ENCODE measurements around the gene SLC16A1. TPM values are rescaled to one million over a fixed set of nuclear protein-coding genes. Genes with fewer than 3 reads are reported as not detected.
"Not testable (repeated sequence)": the region's sequence is repeated elsewhere in the genome, so short reads cannot be mapped to it uniquely, and the experiment has no call there.

SLC16A1 gene
- total and polyA plus RNA-seq, 7 experiments from 2014 or later: 8.7 to 43.6 (median 12.5) TPM

- H3K27ac ChIP-seq (ENCODE audit: low read depth, low read length); H3K4me3 ChIP-seq (ENCODE audit: low read length); H3K27me3 ChIP-seq (ENCODE audit: control insufficient read depth in 2 of 2, insufficient read depth in 2 of 2, low read length in 2 of 2); intact Hi-C loops (cut with micrococcal nuclease); DNase-seq; ATAC-seq; H3K27ac Mint-ChIP-seq; H3K4me1 ChIP-seq (ENCODE audit: control insufficient read depth in 2 of 2, insufficient read depth in 2 of 2, low read length in 2 of 2); H3K9me3 ChIP-seq (ENCODE audit: control insufficient read depth in 2 of 3, low read length in 3 of 3); H3K9me3 Mint-ChIP-seq; POLR2A ChIA-PET; H3K4me3 Mint-ChIP-seq; H3K27me3 Mint-ChIP-seq; H3K36me3 ChIP-seq (ENCODE audit: control insufficient read depth in 2 of 3, insufficient read depth in 3 of 3, low read length in 3 of 3); H3K4me1 Mint-ChIP-seq: not testable (repeated sequence)
- peaks cover 0 to 36% (median 19%) of the 10 kb centered on the region in 5 donors for H3K36me3 Mint-ChIP-seq
- CTCF ChIA-PET: interaction anchor here (0.6 kb wide), 1 partner anchor 12 kb away, joined by 3 read pairs; no protein-coding TSS in a partner anchor
Measured at GRCh38 chr1:112995021-112995420, 39.0 kb upstream of the SLC16A1 start.

- Histone ChIP-seq H3K9me3 (ENCODE audit: control insufficient read depth in 2 of 3, low read length in 3 of 3) (no peaks in the 10 kb centered on the region), H3K36me3 (ENCODE audit: control insufficient read depth in 2 of 3, insufficient read depth in 3 of 3, low read length in 3 of 3) (peaks cover 0 to 2% (median 0%) of the 10 kb centered on the region in 3 experiments), H3K27me3 (ENCODE audit: control insufficient read depth in 2 of 2, insufficient read depth in 2 of 2, low read length in 2 of 2) (no peaks in the 10 kb centered on the region), H3K4me1 (ENCODE audit: control insufficient read depth in 2 of 2, insufficient read depth in 2 of 2, low read length in 2 of 2) (no peaks in the 10 kb centered on the region), H3K4me3 (ENCODE audit: low read length) (no peak overlapping the region), H3K27ac (ENCODE audit: low read depth, low read length) (no peak overlapping the region)
- intact Hi-C loops (cut with micrococcal nuclease): no loop called here
- H3K27me3 Mint-ChIP-seq: no peaks in the 10 kb centered on the region
- H3K36me3 Mint-ChIP-seq: peaks cover 0 to 20% (median 11%) of the 10 kb centered on the region in 5 donors
- peaks cover 0 to 4% (median 0%) of the 10 kb centered on the region in 7 donors for H3K4me1 Mint-ChIP-seq
- no peak overlapping the region for H3K4me3 Mint-ChIP-seq
- DNase-seq (no peak), ATAC-seq (no peak)
- POLR2A ChIA-PET: no interaction called here
- H3K9me3 Mint-ChIP-seq: no peaks in the 10 kb centered on the region
- CTCF ChIA-PET: no interaction called here
- no peak overlapping the region for H3K27ac Mint-ChIP-seq
Measured at GRCh38 chr1:112992780-112993179, 36.8 kb upstream of the SLC16A1 start.

- Mint-ChIP-seq H3K4me3 (no peak overlapping the region), H3K9me3 (no peaks in the 10 kb centered on the region), H3K36me3 (peaks cover 0 to 14% (median 8%) of the 10 kb centered on the region in 5 donors), H3K27me3 (no peaks in the 10 kb centered on the region), H3K4me1 (peaks cover 0 to 4% (median 0%) of the 10 kb centered on the region in 7 donors), H3K27ac (no peak overlapping the region)
- ChIA-PET CTCF (no interaction called here), POLR2A (no interaction called here)
- intact Hi-C loops (cut with micrococcal nuclease): no loop called here
- H3K36me3 ChIP-seq (ENCODE audit: control insufficient read depth in 2 of 3, insufficient read depth in 3 of 3, low read length in 3 of 3): no peaks in the 10 kb centered on the region
- no peaks in the 10 kb centered on the region for H3K27me3 ChIP-seq (ENCODE audit: control insufficient read depth in 2 of 2, insufficient read depth in 2 of 2, low read length in 2 of 2)
- H3K9me3 ChIP-seq (ENCODE audit: control insufficient read depth in 2 of 3, low read length in 3 of 3): no peaks in the 10 kb centered on the region
- H3K27ac ChIP-seq (ENCODE audit: low read depth, low read length): no peak overlapping the region
- DNase-seq (no peak), ATAC-seq (no peak)
- no peak overlapping the region for H3K4me3 ChIP-seq (ENCODE audit: low read length)
- H3K4me1 ChIP-seq (ENCODE audit: control insufficient read depth in 2 of 2, insufficient read depth in 2 of 2, low read length in 2 of 2): no peaks in the 10 kb centered on the region
Measured at GRCh38 chr1:112991402-112992120, 35.6 kb upstream of the SLC16A1 start.

GRCh38 chr1:112990271-112990670, 34.3 kb upstream of the SLC16A1 start:
- ChIA-PET POLR2A (no interaction called here), CTCF (no interaction called here)
- Histone ChIP-seq H3K27ac (ENCODE audit: low read depth, low read length) (no peak overlapping the region), H3K4me3 (ENCODE audit: low read length) (no peak overlapping the region), H3K9me3 (ENCODE audit: control insufficient read depth in 2 of 3, low read length in 3 of 3) (no peaks in the 10 kb centered on the region), H3K36me3 (ENCODE audit: control insufficient read depth in 2 of 3, insufficient read depth in 3 of 3, low read length in 3 of 3) (no peaks in the 10 kb centered on the region), H3K4me1 (ENCODE audit: control insufficient read depth in 2 of 2, insufficient read depth in 2 of 2, low read length in 2 of 2) (no peaks in the 10 kb centered on the region), H3K27me3 (ENCODE audit: control insufficient read depth in 2 of 2, insufficient read depth in 2 of 2, low read length in 2 of 2) (no peaks in the 10 kb centered on the region)
- DNase-seq (no peak), ATAC-seq (no peak)
- peaks cover 0 to 8% (median 3%) of the 10 kb centered on the region in 5 donors for H3K36me3 Mint-ChIP-seq
- peaks cover 0 to 4% (median 0%) of the 10 kb centered on the region in 7 donors for H3K4me1 Mint-ChIP-seq
- no peak overlapping the region for H3K4me3 Mint-ChIP-seq
- no peaks in the 10 kb centered on the region for H3K27me3 Mint-ChIP-seq
- intact Hi-C loops (cut with micrococcal nuclease): no loop called here
- H3K27ac Mint-ChIP-seq: no peak overlapping the region
- no peaks in the 10 kb centered on the region for H3K9me3 Mint-ChIP-seq

GRCh38 chr1:112988367-112988766, 32.4 kb upstream of the SLC16A1 start:
- Mint-ChIP-seq H3K4me3 (no peak overlapping the region), H3K4me1 (no peaks in the 10 kb centered on the region), H3K9me3 (no peaks in the 10 kb centered on the region), H3K36me3 (peaks cover 0 to 8% (median 6%) of the 10 kb centered on the region in 5 donors), H3K27me3 (no peaks in the 10 kb centered on the region), H3K27ac (no peak overlapping the region)
- ChIA-PET POLR2A (no interaction called here), CTCF (no interaction called here)
- no peak for DNase-seq
- Histone ChIP-seq H3K9me3 (ENCODE audit: control insufficient read depth in 2 of 3, low read length in 3 of 3) (no peaks in the 10 kb centered on the region), H3K4me3 (ENCODE audit: low read length) (no peak overlapping the region), H3K27ac (ENCODE audit: low read depth, low read length) (no peak overlapping the region), H3K36me3 (ENCODE audit: control insufficient read depth in 2 of 3, insufficient read depth in 3 of 3, low read length in 3 of 3) (no peaks in the 10 kb centered on the region), H3K4me1 (ENCODE audit: control insufficient read depth in 2 of 2, insufficient read depth in 2 of 2, low read length in 2 of 2) (no peaks in the 10 kb centered on the region), H3K27me3 (ENCODE audit: control insufficient read depth in 2 of 2, insufficient read depth in 2 of 2, low read length in 2 of 2) (no peaks in the 10 kb centered on the region)
- no peak for ATAC-seq
- intact Hi-C loops (cut with micrococcal nuclease): no loop called here

- CTCF ChIA-PET: no interaction called here
Measured at GRCh38 chr1:112985123-112985522, 29.1 kb upstream of the SLC16A1 start.

GRCh38 chr1:112983537-112984131, 27.6 kb upstream of the SLC16A1 start:
- intact Hi-C loops (cut with micrococcal nuclease): no loop called here

More at GRCh38 chr1:112985123-112985522, 29.1 kb upstream of the SLC16A1 start:
- H3K27ac Mint-ChIP-seq: no peak overlapping the region
- ATAC-seq (no peak), DNase-seq (no peak)
- no peaks in the 10 kb centered on the region for H3K4me1 ChIP-seq (ENCODE audit: control insufficient read depth in 2 of 2, insufficient read depth in 2 of 2, low read length in 2 of 2)
- no peaks in the 10 kb centered on the region for H3K9me3 ChIP-seq (ENCODE audit: control insufficient read depth in 2 of 3, low read length in 3 of 3)
- no peaks in the 10 kb centered on the region for H3K27me3 ChIP-seq (ENCODE audit: control insufficient read depth in 2 of 2, insufficient read depth in 2 of 2, low read length in 2 of 2)
- no peak overlapping the region for H3K4me3 ChIP-seq (ENCODE audit: low read length)
- H3K27me3 Mint-ChIP-seq: no peaks in the 10 kb centered on the region
- peaks cover 0 to 9% (median 6%) of the 10 kb centered on the region in 5 donors for H3K36me3 Mint-ChIP-seq
- H3K36me3 ChIP-seq (ENCODE audit: control insufficient read depth in 2 of 3, insufficient read depth in 3 of 3, low read length in 3 of 3): no peaks in the 10 kb centered on the region
- POLR2A ChIA-PET: no interaction called here
- intact Hi-C loops (cut with micrococcal nuclease): no loop called here
- no peaks in the 10 kb centered on the region for H3K4me1 Mint-ChIP-seq
- no peak overlapping the region for H3K27ac ChIP-seq (ENCODE audit: low read depth, low read length)
- no peak overlapping the region for H3K4me3 Mint-ChIP-seq
- H3K9me3 Mint-ChIP-seq: no peaks in the 10 kb centered on the region

More at GRCh38 chr1:112983537-112984131, 27.6 kb upstream of the SLC16A1 start:
- H3K27me3 ChIP-seq (ENCODE audit: control insufficient read depth in 2 of 2, insufficient read depth in 2 of 2, low read length in 2 of 2): no peaks in the 10 kb centered on the region
- CTCF ChIA-PET: no interaction called here
- DNase-seq (no peak), ATAC-seq (no peak)
- Mint-ChIP-seq H3K4me3 (no peak overlapping the region), H3K27me3 (no peaks in the 10 kb centered on the region), H3K4me1 (no peaks in the 10 kb centered on the region), H3K9me3 (no peaks in the 10 kb centered on the region), H3K36me3 (peaks cover 0 to 9% (median 6%) of the 10 kb centered on the region in 5 donors), H3K27ac (no peak overlapping the region)
- H3K36me3 ChIP-seq (ENCODE audit: control insufficient read depth in 2 of 3, insufficient read depth in 3 of 3, low read length in 3 of 3): no peaks in the 10 kb centered on the region
- no peaks in the 10 kb centered on the region for H3K9me3 ChIP-seq (ENCODE audit: control insufficient read depth in 2 of 3, low read length in 3 of 3)
- H3K4me3 ChIP-seq (ENCODE audit: low read length): no peak overlapping the region
- POLR2A ChIA-PET: no interaction called here
- no peaks in the 10 kb centered on the region for H3K4me1 ChIP-seq (ENCODE audit: control insufficient read depth in 2 of 2, insufficient read depth in 2 of 2, low read length in 2 of 2)
- H3K27ac ChIP-seq (ENCODE audit: low read depth, low read length): no peak overlapping the region

All from naive thymus-derived CD4-positive, alpha-beta T cell (primary cell).